ENCODE results near the gene DCDC1.

The DCDC1 gene

DNA sequence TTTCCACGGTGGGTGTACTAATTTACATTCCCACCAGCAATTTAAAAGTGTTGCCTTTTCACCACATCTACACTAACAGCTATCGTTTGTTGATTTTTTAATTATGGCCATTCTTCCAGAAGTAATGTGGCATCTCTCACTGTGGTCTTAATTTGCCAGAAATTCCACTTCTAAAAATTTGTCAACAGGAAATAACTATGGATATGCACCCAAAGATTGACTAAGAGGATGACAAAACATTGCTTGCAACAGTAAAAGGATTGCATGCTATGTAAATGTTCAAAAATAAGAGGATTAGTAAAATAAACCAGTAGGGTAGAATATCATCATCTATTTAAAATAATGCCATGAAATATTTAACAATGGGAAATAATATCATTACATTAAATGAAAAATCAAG is 219.5 kb downstream of the DCDC1 start:
- Histone ChIP-seq H3K4me3 (IDR thresholded peaks at IDR 0.05; ENCODE audit: insufficient read depth, low read depth, low read length) (no peak overlapping the region), H3K27me3 (ENCODE audit: insufficient read depth, low read depth) (no peaks in the 10 kb centered on the region), H3K9ac (no peak overlapping the region), H3K79me2 (ENCODE audit: insufficient read depth, low read depth) (no peaks in the 10 kb centered on the region), H4K20me1 (ENCODE audit: insufficient read depth) (no peaks in the 10 kb centered on the region), H3K4me1 (ENCODE audit: low read depth, poor library complexity, severe bottlenecking) (no peaks in the 10 kb centered on the region), H3K36me3 (ENCODE audit: insufficient read depth) (no peaks in the 10 kb centered on the region), H3K27ac (no peak overlapping the region), H2AFZ (ENCODE audit: low read depth) (no peak overlapping the region), H3K4me2 (no peak overlapping the region)
- TF ChIP-seq CTCF (conservative IDR thresholded peaks at IDR 0.05; ENCODE audit: low read depth, low read length) = no peak

GRCh38 chr11:31141789-31142188 is 227.8 kb downstream of the DCDC1 start:
- no peak for TF ChIP-seq CTCF (conservative IDR thresholded peaks at IDR 0.05; ENCODE audit: low read depth, low read length)
- Histone ChIP-seq H3K36me3 (ENCODE audit: insufficient read depth) (no peaks in the 10 kb centered on the region), H3K9ac (no peak overlapping the region), H3K27ac (no peak overlapping the region), H3K79me2 (ENCODE audit: insufficient read depth, low read depth) (no peaks in the 10 kb centered on the region), H2AFZ (ENCODE audit: low read depth) (no peak overlapping the region), H3K4me3 (IDR thresholded peaks at IDR 0.05; ENCODE audit: insufficient read depth, low read depth, low read length) (no peak overlapping the region), H3K27me3 (ENCODE audit: insufficient read depth, low read depth) (no peaks in the 10 kb centered on the region), H3K4me1 (ENCODE audit: low read depth, poor library complexity, severe bottlenecking) (no peaks in the 10 kb centered on the region), H3K4me2 (no peak overlapping the region), H4K20me1 (ENCODE audit: insufficient read depth) (no peaks in the 10 kb centered on the region)

DNA sequence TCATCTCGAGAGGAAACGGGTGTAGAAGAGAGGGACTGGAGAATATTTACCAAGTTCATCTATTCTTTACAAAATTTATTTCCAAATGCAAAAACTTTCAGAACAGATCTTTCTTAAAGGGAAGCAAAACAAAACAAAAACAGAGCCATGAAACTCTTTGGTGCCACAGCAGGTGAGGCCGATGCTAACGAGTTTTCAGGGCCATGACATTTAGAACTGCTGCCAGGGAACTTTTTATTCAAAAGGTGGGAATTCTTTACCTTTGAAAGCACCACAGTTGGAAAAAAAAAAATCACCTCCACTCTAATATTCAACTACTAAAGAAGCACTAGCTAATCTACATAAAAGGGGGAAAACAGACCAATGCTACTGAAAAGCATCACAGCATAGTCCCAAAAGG is 230.1 kb downstream of the DCDC1 start:
- H3K27ac ChIP-seq = no peak overlapping the region

DNA sequence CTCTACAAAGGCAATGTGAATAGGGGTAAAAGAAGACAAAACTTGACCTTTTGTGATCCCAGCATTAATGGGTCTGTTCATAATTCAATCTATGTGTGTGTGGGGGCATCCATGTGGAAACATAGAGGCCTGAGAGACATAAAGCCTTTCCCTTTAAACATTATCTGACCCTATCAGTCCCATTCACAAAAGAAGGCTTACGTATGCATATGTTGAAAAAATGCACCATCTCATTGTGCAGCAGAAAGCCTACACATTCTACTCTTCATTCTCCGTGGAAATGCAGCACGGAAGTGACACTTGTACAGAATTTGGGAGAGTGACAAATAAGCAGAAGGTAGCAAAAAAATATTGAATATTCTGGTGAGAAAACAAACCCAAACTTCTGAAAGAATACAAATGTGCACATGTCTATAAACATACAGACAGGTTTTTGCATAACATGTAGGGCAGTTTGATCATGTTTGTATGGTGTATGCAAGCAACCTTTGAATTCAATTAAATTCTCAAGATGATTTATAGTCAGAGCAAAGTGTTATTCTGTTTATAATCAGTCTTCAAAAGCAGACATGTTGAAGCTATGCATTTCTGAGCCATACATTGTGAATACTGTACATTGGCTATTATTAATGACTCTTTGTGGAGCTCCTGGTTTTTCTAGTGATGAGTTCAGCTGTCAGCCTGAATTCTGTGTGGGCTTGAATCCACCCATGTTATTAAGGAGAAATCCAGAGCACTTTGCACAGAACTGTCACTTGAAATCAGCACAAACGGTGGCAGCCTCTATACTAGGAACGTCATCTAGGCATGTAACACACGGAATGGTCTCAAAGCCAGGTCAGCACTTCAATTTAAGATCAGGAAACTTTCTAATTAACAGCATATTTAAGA is 236.8 kb downstream of the DCDC1 start:
- Histone ChIP-seq H3K4me2 (no peak overlapping the region), H3K27ac (no peak overlapping the region), H3K9ac (no peak overlapping the region), H3K4me3 (IDR thresholded peaks at IDR 0.05; ENCODE audit: insufficient read depth, low read depth, low read length) (no peak overlapping the region), H3K36me3 (ENCODE audit: insufficient read depth) (no peaks in the 10 kb centered on the region), H3K27me3 (ENCODE audit: insufficient read depth, low read depth) (no peaks in the 10 kb centered on the region), H4K20me1 (ENCODE audit: insufficient read depth) (no peaks in the 10 kb centered on the region), H2AFZ (ENCODE audit: low read depth) (no peak overlapping the region), H3K4me1 (ENCODE audit: low read depth, poor library complexity, severe bottlenecking) (no peaks in the 10 kb centered on the region), H3K79me2 (ENCODE audit: insufficient read depth, low read depth) (no peaks in the 10 kb centered on the region)
- TF ChIP-seq CTCF (conservative IDR thresholded peaks at IDR 0.05; ENCODE audit: low read depth, low read length) = no peak

More for the DNA sequence above, 230.1 kb downstream of the DCDC1 start:
- Histone ChIP-seq H3K27me3 (ENCODE audit: insufficient read depth, low read depth) (no peaks in the 10 kb centered on the region), H3K9ac (no peak overlapping the region), H3K36me3 (ENCODE audit: insufficient read depth) (no peaks in the 10 kb centered on the region), H3K4me1 (ENCODE audit: low read depth, poor library complexity, severe bottlenecking) (no peaks in the 10 kb centered on the region), H3K79me2 (ENCODE audit: insufficient read depth, low read depth) (no peaks in the 10 kb centered on the region), H3K4me3 (IDR thresholded peaks at IDR 0.05; ENCODE audit: insufficient read depth, low read depth, low read length) (no peak overlapping the region), H4K20me1 (ENCODE audit: insufficient read depth) (no peaks in the 10 kb centered on the region), H3K4me2 (no peak overlapping the region), H2AFZ (ENCODE audit: low read depth) (no peak overlapping the region)
- TF ChIP-seq CTCF (conservative IDR thresholded peaks at IDR 0.05; ENCODE audit: low read depth, low read length) = no peak

Data from KMS-11 (cell line).